ENCODE measurements around the gene COL20A1.

- TF ChIP-seq POLR2A (IDR thresholded peaks at IDR 0.05) (no peak), CTCF (IDR thresholded peaks at IDR 0.05) (no peak)
These were observed 85.0 kb downstream of the COL20A1 start for GRCh38 chr20:63377951-63378381.

Measured in testis (tissue), 2 donors.